Tibial artery (tissue), 4 donors: Measurements from ENCODE around the gene OVOL3.

ENCODE experiments used
- DNase-seq, 2 donors: peaks; one replicate each; pipeline ENCODE4 v3.0.0-alpha.2; 2019
- H3K27ac ChIP-seq, 2 donors: fragments of 200-600 bp; sonication (generic) in 1 of 2; 1 replicate in 1 of 2; 2 replicates in 1 of 2; pipeline ENCODE4 v1.5.1; 2018 to 2019; ENCODE audit warnings: mild to moderate bottlenecking in 1 of 2
- H3K27me3 ChIP-seq, 2 donors: fragments of 200-600 bp; sonication (generic) in 1 of 2; one replicate each; pipeline versions ENCODE4 v1.5.1 to v1.6.0; 2016 to 2019
- H3K36me3 ChIP-seq, 3 donors: fragments of 200-600 bp; sonication (generic) in 2 of 3; one replicate each; pipeline ENCODE4 v1.5.1; 2016 to 2019; ENCODE audit warnings: mild to moderate bottlenecking in 2 of 3
- H3K4me1 ChIP-seq, 4 donors: fragments of 200-600 bp; sonication (generic) in 2 of 4; 1 replicate in 3 of 4; 2 replicates in 1 of 4; pipeline ENCODE4 v1.5.1; 2016 to 2019
- H3K4me3 ChIP-seq, 2 donors: fragments of 200-600 bp; sonication (generic) in 1 of 2; 1 replicate in 1 of 2; 2 replicates in 1 of 2; pipeline ENCODE4 v1.5.1; 2018 to 2019; ENCODE audit warnings: mild to moderate bottlenecking in 2 of 2
- H3K9me3 ChIP-seq, 3 donors: fragments of 200-600 bp; sonication (generic) in 1 of 3; one replicate each; pipeline ENCODE4 v1.5.1; 2016 to 2019
- intact Hi-C: fragments of 100-400 bp; cut with DNase I; formaldehyde crosslinking; loops from one replicate; pipeline ENCODE4 v1.15.0; 2023; ENCODE audit warnings: low total_unique reads
- TF ChIP-seq, protein P1 (sequence below), 2 experiments: fragments of 200-600 bp in 1 of 2; fragments of 450-650 bp in 1 of 2; IDR thresholded peaks; one replicate each; pipeline ENCODE4 v1.5.1; 2017 to 2019; ENCODE audit warnings: antibody characterized with exemption in 2 of 2, mild to moderate bottlenecking in 1 of 2, moderate library complexity in 1 of 2

Gene OVOL3

DNA sequence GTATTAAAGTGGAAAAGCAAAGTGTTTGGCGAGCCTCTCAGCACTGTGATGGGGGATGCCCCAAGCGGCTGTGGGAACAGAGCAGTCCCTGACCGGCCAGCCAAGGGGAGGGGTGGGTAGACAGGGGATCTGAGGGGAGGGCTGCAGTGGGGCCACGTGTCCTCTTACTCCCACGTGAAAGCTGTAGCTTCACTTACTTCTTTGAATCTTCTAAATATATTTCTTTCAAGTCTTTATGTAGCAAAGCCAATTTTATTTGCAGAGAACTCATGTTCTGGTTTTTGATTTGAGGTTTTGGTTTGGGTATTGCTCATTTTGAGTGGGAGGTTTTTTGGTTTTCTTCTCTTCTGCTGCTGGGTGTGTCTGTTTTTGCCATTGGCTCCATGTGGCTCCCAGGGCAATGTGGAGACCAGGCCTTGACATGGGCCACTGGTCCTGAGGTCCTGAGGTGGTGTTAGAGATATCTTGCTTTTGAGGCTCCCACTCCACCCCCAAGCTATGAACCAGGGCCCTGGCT is 17.7 kb upstream of the OVOL3 start:
- H3K9me3 ChIP-seq, result no peaks in the 10 kb centered on the region
- H3K27ac ChIP-seq, result no peak overlapping the region
- no peaks in the 10 kb centered on the region for H3K4me1 ChIP-seq
- TF ChIP-seq, protein P1, sequence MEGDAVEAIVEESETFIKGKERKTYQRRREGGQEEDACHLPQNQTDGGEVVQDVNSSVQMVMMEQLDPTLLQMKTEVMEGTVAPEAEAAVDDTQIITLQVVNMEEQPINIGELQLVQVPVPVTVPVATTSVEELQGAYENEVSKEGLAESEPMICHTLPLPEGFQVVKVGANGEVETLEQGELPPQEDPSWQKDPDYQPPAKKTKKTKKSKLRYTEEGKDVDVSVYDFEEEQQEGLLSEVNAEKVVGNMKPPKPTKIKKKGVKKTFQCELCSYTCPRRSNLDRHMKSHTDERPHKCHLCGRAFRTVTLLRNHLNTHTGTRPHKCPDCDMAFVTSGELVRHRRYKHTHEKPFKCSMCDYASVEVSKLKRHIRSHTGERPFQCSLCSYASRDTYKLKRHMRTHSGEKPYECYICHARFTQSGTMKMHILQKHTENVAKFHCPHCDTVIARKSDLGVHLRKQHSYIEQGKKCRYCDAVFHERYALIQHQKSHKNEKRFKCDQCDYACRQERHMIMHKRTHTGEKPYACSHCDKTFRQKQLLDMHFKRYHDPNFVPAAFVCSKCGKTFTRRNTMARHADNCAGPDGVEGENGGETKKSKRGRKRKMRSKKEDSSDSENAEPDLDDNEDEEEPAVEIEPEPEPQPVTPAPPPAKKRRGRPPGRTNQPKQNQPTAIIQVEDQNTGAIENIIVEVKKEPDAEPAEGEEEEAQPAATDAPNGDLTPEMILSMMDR (IDR thresholded peaks at IDR 0.05), result no peak
- no peak overlapping the region for H3K4me3 ChIP-seq
- intact Hi-C loops, result no loop called here
- no peaks in the 10 kb centered on the region for H3K27me3 ChIP-seq
- H3K36me3 ChIP-seq, result no peaks in the 10 kb centered on the region
- no peak for DNase-seq

DNA sequence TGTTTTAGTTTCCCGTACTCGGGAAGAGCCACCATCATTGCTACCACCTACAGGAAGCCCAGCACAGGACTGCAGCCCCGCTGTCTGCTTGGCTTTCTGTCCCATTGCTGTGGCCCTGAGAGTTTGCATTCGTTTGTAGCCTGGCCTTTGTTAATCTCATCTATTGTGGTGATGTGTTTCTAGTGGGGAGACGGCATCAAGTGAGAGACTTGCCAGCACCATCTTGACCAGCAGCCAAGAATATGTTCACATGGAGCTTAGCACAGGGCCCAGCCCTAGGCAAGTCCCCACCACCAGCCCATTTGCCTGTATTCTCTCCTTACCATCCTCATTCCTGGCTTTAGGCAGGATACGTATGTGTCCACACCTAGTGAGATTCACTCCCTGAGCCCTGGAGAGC is 17.3 kb upstream of the OVOL3 start:
- intact Hi-C loops, result no loop called here
- DNase-seq, result no peak
- Histone ChIP-seq H3K27me3 (no peaks in the 10 kb centered on the region), H3K9me3 (no peaks in the 10 kb centered on the region), H3K4me3 (no peak overlapping the region), H3K27ac (no peak overlapping the region), H3K36me3 (no peaks in the 10 kb centered on the region), H3K4me1 (no peaks in the 10 kb centered on the region)
- TF ChIP-seq, protein P1 (IDR thresholded peaks at IDR 0.05), result no peak

DNA sequence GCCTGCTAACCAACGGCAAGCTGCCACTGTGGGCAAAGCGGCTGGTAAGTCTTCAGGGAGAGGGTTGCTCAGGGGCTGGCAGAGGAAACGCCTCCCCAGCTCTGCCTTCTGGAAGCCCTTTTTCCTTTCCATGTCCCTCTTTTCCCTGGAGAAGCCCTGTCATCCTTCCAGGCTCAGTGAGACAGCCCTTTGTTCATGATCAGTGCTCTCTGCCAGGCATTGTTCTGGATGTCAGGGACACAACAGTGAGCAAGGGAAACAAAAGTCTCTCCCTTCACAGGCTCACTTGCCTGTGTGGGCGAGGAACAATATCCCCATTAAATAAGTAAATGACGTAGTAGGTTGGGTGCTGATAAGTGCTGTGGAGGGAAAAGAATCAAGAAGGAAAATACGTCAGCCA is 13.9 kb upstream of the OVOL3 start:
- H3K4me3 ChIP-seq, result no peak overlapping the region
- H3K4me1 ChIP-seq, result no peaks in the 10 kb centered on the region
- H3K36me3 ChIP-seq, result no peaks in the 10 kb centered on the region
- no peaks in the 10 kb centered on the region for H3K27me3 ChIP-seq
- H3K27ac ChIP-seq, result no peak overlapping the region
- no peak for DNase-seq
- intact Hi-C loops, result no loop called here
- H3K9me3 ChIP-seq, result no peaks in the 10 kb centered on the region
- TF ChIP-seq, protein P1 (IDR thresholded peaks at IDR 0.05), result no peak

DNA sequence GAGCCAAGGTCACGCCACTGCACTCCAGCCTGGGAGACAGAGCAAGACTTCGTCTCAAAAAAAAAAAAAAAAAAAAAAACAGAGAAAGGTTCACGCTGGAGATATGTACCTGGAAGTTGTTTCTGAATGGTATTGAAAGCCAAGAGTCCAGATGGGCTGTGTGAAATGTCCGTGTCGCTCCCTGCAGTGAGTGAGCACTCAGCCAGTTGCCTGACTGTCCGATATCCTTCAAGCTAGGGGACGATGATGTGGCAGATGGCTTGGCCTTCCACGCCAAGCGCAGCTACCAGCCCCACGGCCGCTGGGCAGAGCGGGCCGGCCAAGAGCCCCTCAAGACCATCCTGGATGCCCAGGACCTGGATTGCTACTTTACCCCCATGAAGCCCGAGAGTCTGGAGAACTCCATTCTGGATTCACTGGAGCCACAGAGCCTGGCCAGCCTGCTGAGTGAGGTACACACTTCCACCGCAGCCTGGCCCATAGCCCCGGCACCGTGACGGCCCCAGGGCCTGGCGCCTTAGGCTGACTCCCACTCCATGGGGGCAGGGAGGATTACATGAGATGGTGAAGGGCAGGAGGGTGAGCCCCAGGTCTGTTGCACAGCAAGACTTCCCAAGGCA is 11.7 kb upstream of the OVOL3 start:
- Histone ChIP-seq H3K27me3 (no peaks in the 10 kb centered on the region), H3K9me3 (no peaks in the 10 kb centered on the region), H3K27ac (no peak overlapping the region), H3K36me3 (no peaks in the 10 kb centered on the region), H3K4me1 (no peaks in the 10 kb centered on the region), H3K4me3 (no peak overlapping the region)
- DNase-seq, result no peak
- intact Hi-C loops, result no loop called here
- TF ChIP-seq, protein P1 (IDR thresholded peaks at IDR 0.05), result no peak

DNA sequence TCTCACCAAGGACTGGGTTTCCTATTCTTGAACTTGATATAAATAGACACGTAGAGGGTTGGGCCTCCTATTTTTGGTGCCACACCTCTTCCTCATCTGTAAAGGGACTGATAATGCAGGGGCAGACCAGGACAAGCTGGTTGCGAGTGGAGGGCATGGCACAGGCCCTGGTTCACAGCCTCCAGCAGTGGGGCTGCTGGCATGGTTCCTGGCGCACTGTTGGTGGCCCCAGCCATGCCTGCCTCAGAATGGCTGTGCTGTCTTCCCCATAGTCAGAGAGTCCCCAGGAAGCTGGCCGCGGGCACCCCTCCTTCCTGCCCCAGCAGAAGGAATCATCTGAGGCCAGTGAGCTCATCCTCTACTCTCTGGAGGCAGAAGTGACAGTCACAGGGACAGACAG is 10.5 kb upstream of the OVOL3 start:
- no peak for DNase-seq
- no peaks in the 10 kb centered on the region for H3K9me3 ChIP-seq
- H3K4me3 ChIP-seq, result no peak overlapping the region
- no peaks in the 10 kb centered on the region for H3K27me3 ChIP-seq
- H3K36me3 ChIP-seq, result peaks cover 0 to 6% (median 0%) of the 10 kb centered on the region in 3 donors
- no peaks in the 10 kb centered on the region for H3K4me1 ChIP-seq
- H3K27ac ChIP-seq, result no peak overlapping the region
- intact Hi-C loops, result no loop called here
- TF ChIP-seq, protein P1 (IDR thresholded peaks at IDR 0.05), result no peak
